HepG2 (cell line): ENCODE results near the gene ADAMTSL3. TPM values are rescaled to one million over a fixed set of nuclear protein-coding genes. Genes with fewer than 3 reads are reported as not detected.

Source experiments
- ATAC-seq: fragments of 200-7000 bp; cut with Tn5 transposase; 3 replicates; pipeline ENCODE4 v1.9.1; 2020; ENCODE audit warnings: mild to moderate bottlenecking, moderate library complexity
- BruUV-seq: library from RNA; stranded (reverse); fragments of 400-500 nt; replicated peaks from 2 replicates; lab custom pipeline; 2021; lab: Mats Ljungman, UMichigan
- CTCF ChIA-PET: fragments of 300-600 bp; formaldehyde crosslinking; extraction: SDS; loops from one replicate; lab custom pipeline; 2021; ENCODE audit warnings: low total read pairs, inconsistent platforms, low intra/inter-chr PET ratio; lab: Yijun Ruan, JAX
- POLR2A ChIA-PET: fragments of 350-600 bp; sonication (Branson Sonifier 250); formaldehyde crosslinking; loops from one replicate; lab custom pipeline; 2020; ENCODE audit warnings: antibody characterized with exemption, inconsistent platforms; lab: Yijun Ruan, JAX
- DNase-seq: peaks from one replicate; pipeline ENCODE4 v3.0.0-alpha.2; 2015; ENCODE audit warnings: low spot score
- FAIRE-seq: peaks from 3 replicates; lab custom pipeline; 2011; peaks lifted over from hg19 to GRCh38; lab: Jason Lieb, UNC
- H2AFZ ChIP-seq: one replicate; pipeline ENCODE4 v1.6.1; 2011; ENCODE audit warnings: low read length, inconsistent platforms
- H3K27ac ChIP-seq: fragments of 300-600 bp; 3 replicates; pipeline ENCODE4 v1.8.0; 2011; ENCODE audit warnings: mixed run types, mild to moderate bottlenecking, mixed read lengths, low read length, inconsistent platforms; ENCODE audit not compliant: insufficient read depth; ENCODE audit errors: extremely low read length
- H3K27me3 ChIP-seq, 2 experiments: fragments of 200-600 bp in 1 of 2; 2 replicates in 1 of 2; 3 replicates in 1 of 2; pipeline versions ENCODE4 v1.6.0 to v1.8.0; 2011; ENCODE audit warnings: low read length in 2 of 2, mild to moderate bottlenecking in 2 of 2, moderate library complexity in 2 of 2, inconsistent platforms in 1 of 2; ENCODE audit not compliant: insufficient read depth in 2 of 2, control insufficient read depth in 1 of 2
- H3K36me3 ChIP-seq, 2 experiments: fragments of 200-600 bp in 1 of 2; replicated peaks in 1 of 2; 2 replicates in 1 of 2; 3 replicates in 1 of 2; pipeline versions ENCODE4 v1.5.1 to v1.8.0; 2011; ENCODE audit warnings: low read length in 2 of 2, inconsistent platforms in 1 of 2; ENCODE audit not compliant: insufficient read depth in 2 of 2, control insufficient read depth in 1 of 2
- H3K4me1 ChIP-seq: 2 replicates; pipeline ENCODE4 v1.5.1; 2012; ENCODE audit warnings: low read length, inconsistent platforms; ENCODE audit not compliant: insufficient read depth
- H3K4me2 ChIP-seq: 2 replicates; pipeline ENCODE4 v1.6.0; 2011; ENCODE audit warnings: low read depth, low read length, inconsistent platforms
- H3K4me3 ChIP-seq, 3 experiments: fragments of 200-600 bp in 1 of 3; sonication (generic), shearing (Covaris generic) in 1 of 3; replicated peaks in 1 of 3; 2 replicates each; pipeline ENCODE4 v1.5.1; 2011 to 2016; ENCODE audit warnings: low read length in 3 of 3, inconsistent platforms in 2 of 3, low read depth in 2 of 3, mild to moderate bottlenecking in 2 of 3, control low read depth in 1 of 3, mixed read lengths in 1 of 3; ENCODE audit not compliant: insufficient read depth in 1 of 3
- H3K79me2 ChIP-seq: one replicate; pipeline ENCODE4 v1.6.1; 2011; ENCODE audit warnings: low read length, inconsistent platforms; ENCODE audit not compliant: insufficient read depth
- H3K9ac ChIP-seq: 2 replicates; pipeline ENCODE4 v1.6.0; 2011; ENCODE audit warnings: mild to moderate bottlenecking, low read depth, low read length, inconsistent platforms; ENCODE audit not compliant: insufficient read depth
- H3K9me3 ChIP-seq: 2 replicates; pipeline ENCODE4 v1.5.1; 2012; ENCODE audit warnings: mild to moderate bottlenecking, low read length
- H4K20me1 ChIP-seq: 2 replicates; pipeline ENCODE4 v1.6.0; 2011; ENCODE audit warnings: inconsistent platforms, mild to moderate bottlenecking, low read length, moderate library complexity; ENCODE audit not compliant: insufficient read depth
- CENPX ChIP-seq: sonication (generic); formaldehyde crosslinking; IDR thresholded peaks from 2 replicates; pipeline ENCODE4 v1.9.0; 2021; ENCODE audit warnings: mild to moderate bottlenecking, missing genetic modification reagents, moderate library complexity
- EHMT2 ChIP-seq: fragments of 200-600 bp; sonication (generic); IDR thresholded peaks from 2 replicates; pipeline ENCODE4 v1.7.0; 2017; ENCODE audit warnings: antibody characterized with exemption, low read depth, low read length, borderline replicate concordance
- HMGA1 ChIP-seq: sonication (generic); formaldehyde crosslinking; conservative IDR thresholded peaks from 2 replicates; pipeline ENCODE4 v1.4.0; 2020; ENCODE audit warnings: missing genetic modification reagents
- IRF2 ChIP-seq: IDR thresholded peaks from 2 replicates; pipeline ENCODE4 v1.6.1; 2018; ENCODE audit warnings: missing genetic modification reagents, missing compliant biosample characterization
- MEIS1 ChIP-seq: sonication (generic); formaldehyde crosslinking; IDR thresholded peaks from 2 replicates; pipeline ENCODE4 v1.9.0; 2021; ENCODE audit warnings: mild to moderate bottlenecking, missing genetic modification reagents, moderate library complexity, borderline replicate concordance
- MZF1 ChIP-seq: sonication (generic); formaldehyde crosslinking; IDR thresholded peaks from 2 replicates; pipeline ENCODE4 v1.8.1; 2023; ENCODE audit warnings: mild to moderate bottlenecking, missing genetic modification reagents, borderline replicate concordance
- NCOR1 ChIP-seq: fragments of 200-600 bp; sonication (generic); IDR thresholded peaks from 2 replicates; pipeline ENCODE4 v1.7.0; 2017; ENCODE audit warnings: antibody characterized with exemption, low read length, borderline replicate concordance
- PHF20 ChIP-seq: sonication (generic); formaldehyde crosslinking; IDR thresholded peaks from 2 replicates; pipeline ENCODE4 v1.5.0; 2020; ENCODE audit warnings: mild to moderate bottlenecking, missing genetic modification reagents
- SIX1 ChIP-seq: sonication (generic); formaldehyde crosslinking; IDR thresholded peaks from 2 replicates; pipeline ENCODE4 v1.4.0; 2020; ENCODE audit warnings: missing genetic modification reagents, borderline replicate concordance
- STAG1 ChIP-seq: sonication (generic); formaldehyde crosslinking; IDR thresholded peaks from 2 replicates; pipeline ENCODE4 v1.4.0; 2020; ENCODE audit warnings: missing genetic modification reagents
- TERF1 ChIP-seq: sonication (generic); formaldehyde crosslinking; IDR thresholded peaks from 2 replicates; pipeline ENCODE4 v1.8.0; 2022; ENCODE audit warnings: mild to moderate bottlenecking, missing genetic modification reagents, moderate library complexity
- ZNF230 ChIP-seq: sonication (generic); formaldehyde crosslinking; IDR thresholded peaks from 2 replicates; pipeline ENCODE4 v1.4.0; 2020; ENCODE audit warnings: mild to moderate bottlenecking, missing genetic modification reagents
- ZNF333 ChIP-seq: sonication (generic); formaldehyde crosslinking; IDR thresholded peaks from 2 replicates; pipeline ENCODE4 v1.4.0; 2020; ENCODE audit warnings: mild to moderate bottlenecking, missing genetic modification reagents, borderline replicate concordance
- ZNF746 ChIP-seq: sonication (generic); formaldehyde crosslinking; IDR thresholded peaks from 2 replicates; pipeline ENCODE4 v1.8.0; 2022; ENCODE audit warnings: mild to moderate bottlenecking, missing genetic modification reagents
- WGBS: methylation state at CpG from one replicate; pipeline ENCODE4 v1.1.6; 2017; ENCODE audit warnings: low lambda C conversion rate; 5-methylcytosine and 5-hydroxymethylcytosine counted together
- in situ Hi-C: cut with HindIII; loops from 2 replicates; pipeline ENCODE4 v1.10.0; 2017; ENCODE audit warnings: low pct_unique_long_range_greater_than_20kb; ENCODE audit not compliant: extremely low pct_ligation_motif_present
- intact Hi-C: fragments of 100-400 bp; cut with micrococcal nuclease; formaldehyde crosslinking; loops from one replicate; pipeline ENCODE4 v1.10.0; 2022; ENCODE audit not compliant: unreplicated experiment
- polyA plus RNA-seq, 8 experiments: library from polyadenylated mRNA; depleted of rRNA in 3 of 8; stranded (reverse) in 7 of 8; unstranded in 1 of 8; fragments of >200 nt; fragmentation: Illumina TruSeq in 4 of 8; extraction: Trizol in 4 of 8; gene quantifications; 2 replicates each; pipeline versions ENCODE4 v1.2.1 to v1.2.3, GENCODE V29; 2011 to 2016; ENCODE audit warnings: low read depth in 4 of 8, missing spikeins in 1 of 8, mixed read lengths in 1 of 8; ENCODE audit not compliant: insufficient read depth in 1 of 8
- total RNA-seq, 5 experiments: library from RNA; depleted of rRNA; stranded (reverse); fragments of >200 nt; fragmentation: Illumina TruSeq; extraction: Trizol; gene quantifications; 2 replicates each; pipeline ENCODE4 v1.2.3, GENCODE V29; 2016; ENCODE audit warnings: low read depth in 1 of 5
- TF ChIP-seq, protein P1 (sequence below): sonication (generic); formaldehyde crosslinking; IDR thresholded peaks from 2 replicates; pipeline ENCODE4 v1.5.0; 2020; ENCODE audit warnings: missing genetic modification reagents
- TF ChIP-seq, protein P2 (sequence below): IDR thresholded peaks from 2 replicates; pipeline ENCODE4 v1.6.1; 2016; ENCODE audit warnings: low read depth
- TF ChIP-seq, protein P3 (sequence below): sonication (generic); formaldehyde crosslinking; IDR thresholded peaks from 2 replicates; pipeline ENCODE4 v1.4.0; 2020; ENCODE audit warnings: missing genetic modification reagents, borderline replicate concordance
- TF ChIP-seq, protein P4 (sequence below): sonication (generic); formaldehyde crosslinking; IDR thresholded peaks from 2 replicates; pipeline ENCODE4 v1.4.0; 2020; ENCODE audit warnings: mild to moderate bottlenecking, low read depth, missing genetic modification reagents

The ADAMTSL3 gene
- total and polyA plus RNA-seq, 2 of the 13 experiments (the other 11 are each of a cell fraction or from before 2014, with no cell fraction given): 0.04 to 0.09 TPM

DNA sequence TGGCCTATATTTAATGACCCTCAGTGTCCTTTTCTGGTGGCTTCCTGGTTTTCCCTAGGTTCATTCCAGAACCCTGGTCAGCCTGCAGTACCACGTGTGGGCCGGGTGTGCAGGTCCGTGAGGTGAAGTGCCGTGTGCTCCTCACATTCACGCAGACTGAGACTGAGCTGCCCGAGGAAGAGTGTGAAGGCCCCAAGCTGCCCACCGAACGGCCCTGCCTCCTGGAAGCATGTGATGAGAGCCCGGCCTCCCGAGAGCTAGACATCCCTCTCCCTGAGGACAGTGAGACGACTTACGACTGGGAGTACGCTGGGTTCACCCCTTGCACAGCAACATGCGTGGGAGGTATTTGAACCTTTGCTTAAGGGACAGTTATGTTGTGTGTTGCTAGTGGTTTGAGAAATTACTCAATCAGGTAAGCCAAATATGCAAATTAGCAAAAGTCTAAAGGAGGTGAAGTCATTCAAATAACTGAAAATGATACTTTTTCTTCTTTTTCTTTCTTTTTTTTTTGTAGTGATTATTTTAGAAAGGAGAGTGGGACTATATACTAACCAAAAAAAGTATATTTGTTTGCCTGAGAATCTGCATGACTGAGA, 259.2 kb downstream of the ADAMTSL3 start:
- Histone ChIP-seq H3K27me3 (no peaks in the 10 kb centered on the region), H2AFZ (no peak overlapping the region), H4K20me1 (no peaks in the 10 kb centered on the region), H3K4me1 (no peaks in the 10 kb centered on the region), H3K4me2 (no peak overlapping the region), H3K79me2 (no peaks in the 10 kb centered on the region), H3K9ac (no peak overlapping the region), H3K27ac (no peak overlapping the region), H3K36me3 (no peaks in the 10 kb centered on the region), H3K4me3 (no peak overlapping the region), H3K9me3 (no peaks in the 10 kb centered on the region)
- FAIRE-seq (no peak), ATAC-seq (no peak), DNase-seq (no peak)
- CTCF ChIA-PET: no interaction called here
- POLR2A ChIA-PET: no interaction called here
- BruUV-seq: no TSS peak
- in situ Hi-C loops: no loop called here
- intact Hi-C loops: no loop called here
- WGBS: 50% methylated on average over 12 of the region's 14 CpGs
- TF ChIP-seq, protein P1, sequence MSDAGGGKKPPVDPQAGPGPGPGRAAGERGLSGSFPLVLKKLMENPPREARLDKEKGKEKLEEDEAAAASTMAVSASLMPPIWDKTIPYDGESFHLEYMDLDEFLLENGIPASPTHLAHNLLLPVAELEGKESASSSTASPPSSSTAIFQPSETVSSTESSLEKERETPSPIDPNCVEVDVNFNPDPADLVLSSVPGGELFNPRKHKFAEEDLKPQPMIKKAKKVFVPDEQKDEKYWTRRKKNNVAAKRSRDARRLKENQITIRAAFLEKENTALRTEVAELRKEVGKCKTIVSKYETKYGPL (CRISPR knock-in tag): no peak
- TF ChIP-seq ZNF230 (CRISPR knock-in tag): no peak
- TF ChIP-seq PHF20: no peak
- no peak for TF ChIP-seq ZNF333 (CRISPR knock-in tag)
- TF ChIP-seq, protein P2, sequence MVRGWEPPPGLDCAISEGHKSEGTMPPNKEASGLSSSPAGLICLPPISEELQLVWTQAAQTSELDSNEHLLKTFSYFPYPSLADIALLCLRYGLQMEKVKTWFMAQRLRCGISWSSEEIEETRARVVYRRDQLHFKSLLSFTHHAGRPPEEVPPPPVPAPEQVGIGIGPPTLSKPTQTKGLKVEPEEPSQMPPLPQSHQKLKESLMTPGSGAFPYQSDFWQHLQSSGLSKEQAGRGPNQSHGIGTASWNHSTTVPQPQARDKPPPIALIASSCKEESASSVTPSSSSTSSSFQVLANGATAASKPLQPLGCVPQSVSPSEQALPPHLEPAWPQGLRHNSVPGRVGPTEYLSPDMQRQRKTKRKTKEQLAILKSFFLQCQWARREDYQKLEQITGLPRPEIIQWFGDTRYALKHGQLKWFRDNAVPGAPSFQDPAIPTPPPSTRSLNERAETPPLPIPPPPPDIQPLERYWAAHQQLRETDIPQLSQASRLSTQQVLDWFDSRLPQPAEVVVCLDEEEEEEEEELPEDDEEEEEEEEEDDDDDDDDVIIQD (CRISPR knock-in tag): no peak
- TF ChIP-seq STAG1 (CRISPR knock-in tag): no peak
- no peak for TF ChIP-seq SIX1 (CRISPR knock-in tag)
- no peak for TF ChIP-seq NCOR1
- TF ChIP-seq CENPX: no peak
- no peak for TF ChIP-seq MEIS1
- TF ChIP-seq TERF1: no peak
- TF ChIP-seq MZF1 (CRISPR knock-in tag): no peak
- TF ChIP-seq HMGA1 (CRISPR knock-in tag): no peak
- no peak for TF ChIP-seq IRF2 (CRISPR knock-in tag)
- TF ChIP-seq, protein P3, sequence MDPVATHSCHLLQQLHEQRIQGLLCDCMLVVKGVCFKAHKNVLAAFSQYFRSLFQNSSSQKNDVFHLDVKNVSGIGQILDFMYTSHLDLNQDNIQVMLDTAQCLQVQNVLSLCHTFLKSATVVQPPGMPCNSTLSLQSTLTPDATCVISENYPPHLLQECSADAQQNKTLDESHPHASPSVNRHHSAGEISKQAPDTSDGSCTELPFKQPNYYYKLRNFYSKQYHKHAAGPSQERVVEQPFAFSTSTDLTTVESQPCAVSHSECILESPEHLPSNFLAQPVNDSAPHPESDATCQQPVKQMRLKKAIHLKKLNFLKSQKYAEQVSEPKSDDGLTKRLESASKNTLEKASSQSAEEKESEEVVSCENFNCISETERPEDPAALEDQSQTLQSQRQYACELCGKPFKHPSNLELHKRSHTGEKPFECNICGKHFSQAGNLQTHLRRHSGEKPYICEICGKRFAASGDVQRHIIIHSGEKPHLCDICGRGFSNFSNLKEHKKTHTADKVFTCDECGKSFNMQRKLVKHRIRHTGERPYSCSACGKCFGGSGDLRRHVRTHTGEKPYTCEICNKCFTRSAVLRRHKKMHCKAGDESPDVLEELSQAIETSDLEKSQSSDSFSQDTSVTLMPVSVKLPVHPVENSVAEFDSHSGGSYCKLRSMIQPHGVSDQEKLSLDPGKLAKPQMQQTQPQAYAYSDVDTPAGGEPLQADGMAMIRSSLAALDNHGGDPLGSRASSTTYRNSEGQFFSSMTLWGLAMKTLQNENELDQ (CRISPR knock-in tag): no peak
- no peak for TF ChIP-seq EHMT2
- no peak for TF ChIP-seq ZNF746 (CRISPR knock-in tag)
- TF ChIP-seq, protein P4, sequence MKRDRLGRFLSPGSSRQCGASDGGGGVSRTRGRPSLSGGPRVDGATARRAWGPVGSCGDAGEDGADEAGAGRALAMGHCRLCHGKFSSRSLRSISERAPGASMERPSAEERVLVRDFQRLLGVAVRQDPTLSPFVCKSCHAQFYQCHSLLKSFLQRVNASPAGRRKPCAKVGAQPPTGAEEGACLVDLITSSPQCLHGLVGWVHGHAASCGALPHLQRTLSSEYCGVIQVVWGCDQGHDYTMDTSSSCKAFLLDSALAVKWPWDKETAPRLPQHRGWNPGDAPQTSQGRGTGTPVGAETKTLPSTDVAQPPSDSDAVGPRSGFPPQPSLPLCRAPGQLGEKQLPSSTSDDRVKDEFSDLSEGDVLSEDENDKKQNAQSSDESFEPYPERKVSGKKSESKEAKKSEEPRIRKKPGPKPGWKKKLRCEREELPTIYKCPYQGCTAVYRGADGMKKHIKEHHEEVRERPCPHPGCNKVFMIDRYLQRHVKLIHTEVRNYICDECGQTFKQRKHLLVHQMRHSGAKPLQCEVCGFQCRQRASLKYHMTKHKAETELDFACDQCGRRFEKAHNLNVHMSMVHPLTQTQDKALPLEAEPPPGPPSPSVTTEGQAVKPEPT (CRISPR knock-in tag): no peak
